ENCODE results near the gene PITRM1.
"Not testable (repeated sequence)": the region's sequence is repeated elsewhere in the genome, so short reads cannot be mapped to it uniquely, and the experiment has no call there.

Gene PITRM1

GRCh38 chr10:3198900-3199299 is 26.3 kb upstream of the PITRM1 start:
- DNase-seq = no peak

- DNase-seq = peak; percentile 90
Observed at GRCh38 chr10:3197348-3198003, 24.9 kb upstream of the PITRM1 start.

GRCh38 chr10:3196958-3197347 is 24.4 kb upstream of the PITRM1 start:
- no peak for DNase-seq

GRCh38 chr10:3196482-3196881 is 23.9 kb upstream of the PITRM1 start:
- DNase-seq = no peak

- DNase-seq = no peak
Observed at GRCh38 chr10:3195726-3196125, 23.1 kb upstream of the PITRM1 start.

- no peak for DNase-seq
Observed at GRCh38 chr10:3195286-3195685, 22.7 kb upstream of the PITRM1 start.

GRCh38 chr10:3194871-3195270 is 22.3 kb upstream of the PITRM1 start:
- DNase-seq = no peak

- DNase-seq = no peak
Observed at GRCh38 chr10:3193751-3194150, 21.2 kb upstream of the PITRM1 start.

- peak; percentile 66 for DNase-seq
Observed at GRCh38 chr10:3192856-3193635, 20.5 kb upstream of the PITRM1 start.

- no peak for DNase-seq
Observed at GRCh38 chr10:3190817-3191216, 18.2 kb upstream of the PITRM1 start.

GRCh38 chr10:3187229-3187628 is 14.6 kb upstream of the PITRM1 start:
- not testable (repeated sequence) for DNase-seq

- DNase-seq = peak; percentile 65
Observed at GRCh38 chr10:3186368-3186767, 13.8 kb upstream of the PITRM1 start.

GRCh38 chr10:3185386-3185785 is 12.8 kb upstream of the PITRM1 start:
- DNase-seq = no peak

- no peak for DNase-seq
Observed at GRCh38 chr10:3180355-3181025, 7.9 kb upstream of the PITRM1 start.

- DNase-seq = no peak
Observed at GRCh38 chr10:3179174-3179573, 6.6 kb upstream of the PITRM1 start.

GRCh38 chr10:3178042-3178441 is 5.5 kb upstream of the PITRM1 start:
- DNase-seq = no peak

GRCh38 chr10:3173171-3173878 is 743 bp upstream of the PITRM1 start:
- DNase-seq = peak; percentile 80

- DNase-seq = peak; percentile 56
Observed at GRCh38 chr10:3172081-3172445, 519 bp downstream of the PITRM1 start.

- not testable (repeated sequence) for DNase-seq
Observed at GRCh38 chr10:3171488-3171887, 1.1 kb downstream of the PITRM1 start.

GRCh38 chr10:3169673-3170072 is 2.9 kb downstream of the PITRM1 start:
- no peak for DNase-seq

GRCh38 chr10:3169271-3169670 is 3.3 kb downstream of the PITRM1 start:
- no peak for DNase-seq

- no peak for DNase-seq
Observed at GRCh38 chr10:3167611-3168330, 4.8 kb downstream of the PITRM1 start.
